Measurements from ENCODE around the gene ARHGAP4.

DNA sequence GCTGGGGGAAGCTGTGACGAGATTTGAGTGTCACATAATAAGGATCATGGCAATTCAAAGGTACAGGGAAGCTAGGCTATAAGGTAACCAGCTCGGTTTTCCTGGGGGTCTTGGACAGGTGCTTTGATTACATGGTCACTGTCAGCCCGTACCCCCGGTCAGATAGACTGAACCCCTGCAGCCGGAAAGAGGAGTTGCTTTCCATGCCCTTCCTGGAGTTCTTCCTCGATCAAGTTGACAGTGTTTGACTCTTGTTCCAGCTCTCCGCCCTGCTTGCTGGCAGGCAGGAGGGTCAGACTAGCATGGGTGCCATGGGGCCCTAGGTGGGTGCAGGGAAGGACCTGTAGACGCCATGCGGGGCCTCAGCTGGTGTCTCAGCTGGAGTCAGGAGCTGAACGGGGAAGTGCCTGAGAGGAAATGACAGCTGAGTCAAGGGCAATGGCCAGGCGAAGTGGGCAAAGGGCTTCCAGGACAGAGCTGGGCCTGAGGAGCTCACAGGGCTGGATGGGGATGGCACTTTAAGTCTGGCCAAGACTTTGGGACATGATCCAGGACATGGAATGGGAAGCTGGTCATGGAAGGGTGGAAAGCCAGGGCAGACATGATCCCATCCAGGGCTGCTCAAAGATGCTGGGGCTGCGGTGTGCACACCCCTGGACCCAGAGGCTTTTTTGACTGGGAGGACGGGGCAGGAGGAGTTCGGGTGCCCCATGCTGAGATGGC lies 48.1 kb upstream of the ARHGAP4 start:
- no peak for TF ChIP-seq POLR2AphosphoS5 (IDR thresholded peaks at IDR 0.05; ENCODE audit: low read depth, low read length)
- no peak for TF ChIP-seq POLR2A (IDR thresholded peaks at IDR 0.05; ENCODE audit: low read depth, low read length)
- no peak for TF ChIP-seq TAF1 (IDR thresholded peaks at IDR 0.05; ENCODE audit: borderline replicate concordance, low read depth, low read length)
